Aorta (tissue), 5 donors: ENCODE results near the gene SNAP25. TPM values are rescaled to one million over a fixed set of nuclear protein-coding genes. Genes with fewer than 3 reads are reported as not detected.

ENCODE experiments used
- ATAC-seq: fragments of 200-7000 bp; cut with Tn5 transposase; one replicate; pipeline ENCODE4 v1.9.1; 2022; ENCODE audit warnings: moderate library complexity; ENCODE audit not compliant: low FRiP score
- DNase-seq, 2 donors: peaks; one replicate each; pipeline ENCODE4 v3.0.0-alpha.2; 2020
- H3K27ac ChIP-seq, 2 donors: one replicate each; pipeline ENCODE4 v1.5.1; 2013; ENCODE audit warnings: low read length in 2 of 2, mild to moderate bottlenecking in 2 of 2, moderate library complexity in 2 of 2, control low read depth in 1 of 2, inconsistent platforms in 1 of 2, low read depth in 1 of 2
- H3K27me3 ChIP-seq, 2 donors: one replicate each; pipeline ENCODE4 v1.6.1; 2013; ENCODE audit warnings: control low read depth in 1 of 2, low read length in 1 of 2, mild to moderate bottlenecking in 1 of 2, moderate library complexity in 1 of 2; ENCODE audit not compliant: insufficient read depth in 2 of 2, control insufficient read depth in 1 of 2
- H3K36me3 ChIP-seq, 2 donors: one replicate each; pipeline ENCODE4 v1.6.1; 2013; ENCODE audit warnings: control low read depth in 1 of 2, low read length in 1 of 2, mild to moderate bottlenecking in 1 of 2; ENCODE audit not compliant: insufficient read depth in 2 of 2, control insufficient read depth in 1 of 2
- H3K4me1 ChIP-seq, 2 donors: one replicate each; pipeline ENCODE4 v1.6.1; 2013; ENCODE audit warnings: low read length in 2 of 2, control low read depth in 1 of 2, mild to moderate bottlenecking in 1 of 2, moderate library complexity in 1 of 2; ENCODE audit not compliant: insufficient read depth in 2 of 2, control insufficient read depth in 1 of 2
- H3K4me3 ChIP-seq, 2 donors: one replicate each; pipeline ENCODE4 v1.5.1; 2013; ENCODE audit warnings: low read length in 2 of 2, control low read depth in 1 of 2, mild to moderate bottlenecking in 1 of 2
- H3K9me3 ChIP-seq: one replicate; pipeline ENCODE4 v1.6.1; 2013; ENCODE audit warnings: mild to moderate bottlenecking, low read length; ENCODE audit not compliant: control insufficient read depth
- WGBS, 2 donors: extraction: QIAGEN DNeasy Blood & Tissue Kit; methylation state at CpG; one replicate each; pipeline ENCODE4 v1.1.7; 2013; 5-methylcytosine and 5-hydroxymethylcytosine counted together
- intact Hi-C, 2 donors: fragments of 100-400 bp; cut with DNase I; formaldehyde crosslinking; loops; one replicate each; pipeline versions ENCODE4 v1.14.2 to v1.15.0; 2022
- polyA plus RNA-seq, 2 donors: library from polyadenylated mRNA; stranded (reverse); fragments of 200-250 nt; gene quantifications; one replicate each; pipeline ENCODE4 v1.2.3, GENCODE V29; 2013
- total RNA-seq, 2 donors: library from RNA; stranded (reverse); fragmentation: NEBNext Ultra II Directional; extraction: Animal tissue kit (Norgen Biotek cat#: 25700); gene quantifications; one replicate each; pipeline ENCODE4 v1.2.1, GENCODE V29; 2021
- donor health status: healthy with polysubstance abuse.
- donor health status: Bipolar disorder and iron deficiency.
- donor health status: DM: no; HTN: no; CAD: no.
- donor health status: DM: no; HTN: no; CAD: no.
- donor health status: DM: yes; HTN: yes; CAD: no.

Gene SNAP25
- total and polyA plus RNA-seq, 4 donors: 2.1 to 15.5 (median 7.1) TPM

GRCh38 chr20:10297684-10298240 is 79.1 kb downstream of the SNAP25 start:
- ATAC-seq (peak; percentile 75), DNase-seq (no peak)
- Histone ChIP-seq H3K9me3 (no peaks in the 10 kb centered on the region), H3K36me3 (no peaks in the 10 kb centered on the region), H3K27ac (peak overlapping the region in 1 of 2 donors; percentile 61), H3K4me1 (peaks cover 0 to 6% of the 10 kb centered on the region in 2 donors), H3K27me3 (no peaks in the 10 kb centered on the region), H3K4me3 (no peak overlapping the region)
- intact Hi-C loops: loop anchor here in 1 of 2 donors (10.0 kb wide), 1 partner anchor 57 kb away; no protein-coding TSS in a partner anchor
- WGBS, 2 donors: 4 to 10% methylated on average over 1 of the region's 1 CpG

- Histone ChIP-seq H3K27me3 (no peaks in the 10 kb centered on the region), H3K4me1 (no peaks in the 10 kb centered on the region), H3K9me3 (no peaks in the 10 kb centered on the region), H3K36me3 (no peaks in the 10 kb centered on the region), H3K4me3 (no peak overlapping the region), H3K27ac (peak overlapping the region in 1 of 2 donors; percentile 43)
- no peak for DNase-seq
- intact Hi-C loops: no loop called here
- ATAC-seq: no peak
- WGBS, 2 donors: 58 to 59% methylated on average over 5 of the region's 5 CpGs
Observed at GRCh38 chr20:10300582-10301446, 82.2 kb downstream of the SNAP25 start.

GRCh38 chr20:10303852-10304251 is 85.2 kb downstream of the SNAP25 start:
- Histone ChIP-seq H3K4me1 (no peaks in the 10 kb centered on the region), H3K9me3 (no peaks in the 10 kb centered on the region), H3K27ac (no peak overlapping the region), H3K27me3 (no peaks in the 10 kb centered on the region), H3K4me3 (no peak overlapping the region), H3K36me3 (no peaks in the 10 kb centered on the region)
- intact Hi-C loops: no loop called here
- DNase-seq (no peak), ATAC-seq (no peak)
- 65 to 70% methylated on average over 3 of the region's 3 CpGs for WGBS, 2 donors

- Histone ChIP-seq H3K27me3 (no peaks in the 10 kb centered on the region), H3K4me3 (no peak overlapping the region), H3K27ac (no peak overlapping the region), H3K9me3 (no peaks in the 10 kb centered on the region), H3K4me1 (peaks cover 0 to 2% of the 10 kb centered on the region in 2 donors), H3K36me3 (no peaks in the 10 kb centered on the region)
- ATAC-seq: no peak
- intact Hi-C loops: no loop called here
- no peak for DNase-seq
- WGBS, 2 donors: 88 to 89% methylated on average over 3 of the region's 3 CpGs
Observed at GRCh38 chr20:10304471-10305046, 85.9 kb downstream of the SNAP25 start.

GRCh38 chr20:10306440-10307358 is 88.1 kb downstream of the SNAP25 start:
- Histone ChIP-seq H3K36me3 (no peaks in the 10 kb centered on the region), H3K27ac (no peak overlapping the region), H3K4me1 (peaks cover 0 to 4% of the 10 kb centered on the region in 2 donors), H3K4me3 (no peak overlapping the region), H3K9me3 (no peaks in the 10 kb centered on the region), H3K27me3 (no peaks in the 10 kb centered on the region)
- DNase-seq: no peak
- intact Hi-C loops: no loop called here
- no peak for ATAC-seq
- WGBS, 2 donors: 25 to 32% methylated on average over 3 of the region's 3 CpGs

- H3K4me1 ChIP-seq: peaks cover 0 to 4% of the 10 kb centered on the region in 2 donors
- no peak overlapping the region for H3K4me3 ChIP-seq
- WGBS, 2 donors: 22 to 23% methylated on average over 3 of the region's 3 CpGs
- DNase-seq: no peak
- H3K27ac ChIP-seq: no peak overlapping the region
- H3K36me3 ChIP-seq: no peaks in the 10 kb centered on the region
- intact Hi-C loops: no loop called here
- no peaks in the 10 kb centered on the region for H3K27me3 ChIP-seq
- ATAC-seq: no peak
- no peaks in the 10 kb centered on the region for H3K9me3 ChIP-seq
Observed at GRCh38 chr20:10307359-10307735, 88.7 kb downstream of the SNAP25 start.

GRCh38 chr20:10308652-10309051 is 90.0 kb downstream of the SNAP25 start:
- peaks cover 0 to 4% of the 10 kb centered on the region in 2 donors for H3K4me1 ChIP-seq
- no peak overlapping the region for H3K4me3 ChIP-seq
- DNase-seq (no peak), ATAC-seq (no peak)
- no peak overlapping the region for H3K27ac ChIP-seq
- H3K27me3 ChIP-seq: no peaks in the 10 kb centered on the region
- H3K36me3 ChIP-seq: no peaks in the 10 kb centered on the region
- H3K9me3 ChIP-seq: no peaks in the 10 kb centered on the region
- 99 to 100% methylated on average over 2 of the region's 2 CpGs for WGBS, 2 donors
- intact Hi-C loops: no loop called here

GRCh38 chr20:10309326-10309725 is 90.7 kb downstream of the SNAP25 start:
- intact Hi-C loops: no loop called here

More at GRCh38 chr20:10309326-10309725, 90.7 kb downstream of the SNAP25 start:
- Histone ChIP-seq H3K9me3 (no peaks in the 10 kb centered on the region), H3K36me3 (no peaks in the 10 kb centered on the region), H3K27me3 (no peaks in the 10 kb centered on the region), H3K4me3 (no peak overlapping the region), H3K27ac (no peak overlapping the region), H3K4me1 (peaks cover 0 to 4% of the 10 kb centered on the region in 2 donors)
- no peak for ATAC-seq
- no peak for DNase-seq
- 35 to 47% methylated on average over 2 of the region's 2 CpGs for WGBS, 2 donors
